Measurements from ENCODE around the gene PROCR. TPM values are rescaled to one million over a fixed set of nuclear protein-coding genes. Genes with fewer than 3 reads are reported as not detected.
A peak's percentile ranks its signal among the peaks of the same experiment; 100 is the strongest.
"Not testable (repeated sequence)": the region's sequence is repeated elsewhere in the genome, so short reads cannot be mapped to it uniquely, and the experiment has no call there.

The PROCR gene
- total RNA-seq, 1 experiment from 2014 or later, result 120 TPM

DNA sequence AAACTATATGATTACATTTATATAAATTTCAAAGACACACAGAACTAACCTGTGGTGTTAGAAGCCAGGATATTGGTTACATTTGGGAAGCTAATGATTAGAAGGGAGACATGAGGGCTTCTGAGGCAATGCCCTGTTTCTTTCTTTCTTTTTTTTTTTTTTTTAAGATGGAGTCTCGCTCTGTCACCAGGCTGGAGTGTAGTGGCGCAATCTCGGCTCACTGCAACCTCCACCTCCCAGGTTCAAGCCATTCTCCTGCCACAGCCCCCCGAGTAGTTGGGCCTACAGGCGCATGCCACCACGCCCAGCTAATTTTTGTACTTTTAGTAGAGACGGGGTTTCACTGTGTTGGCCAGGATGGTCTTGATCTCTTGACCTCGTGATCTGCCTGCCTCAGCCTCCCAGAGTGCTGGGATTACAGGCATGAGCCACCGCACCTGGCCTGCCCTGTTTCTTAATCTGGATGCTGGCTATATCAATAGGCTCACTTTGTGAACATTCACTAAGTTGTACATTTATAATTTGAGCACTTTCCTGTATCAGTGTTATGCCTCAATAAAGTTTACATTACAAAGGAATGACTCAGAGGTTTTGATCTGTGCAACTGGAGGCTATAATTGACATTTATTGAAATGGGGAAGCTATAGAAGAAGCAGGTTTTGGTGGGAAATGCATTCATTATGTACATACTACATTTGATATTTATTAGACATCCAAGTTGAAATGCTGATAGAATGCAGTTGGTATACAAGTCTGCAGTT, 21.3 kb downstream of the PROCR start:
- not testable (repeated sequence) for DNase-seq (ENCODE audit: low spot score)

DNA sequence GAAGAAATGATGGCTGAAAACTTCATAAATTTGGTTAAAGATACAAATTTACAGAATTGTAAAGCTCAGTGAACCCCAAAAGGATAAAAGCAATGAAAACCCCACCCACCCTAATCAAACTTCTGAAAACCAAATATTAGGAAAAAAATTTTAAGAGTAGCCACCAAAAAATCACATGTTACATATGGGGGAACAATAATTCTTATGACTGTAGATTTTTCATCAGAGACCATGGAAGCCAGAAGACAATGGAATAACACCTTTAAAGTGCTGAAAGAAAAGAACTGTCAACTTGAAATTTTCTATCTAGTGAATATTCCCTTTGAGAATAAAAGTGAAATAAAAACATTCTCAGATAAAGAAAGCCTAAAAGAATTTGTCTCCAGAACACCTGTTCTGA, 24.4 kb downstream of the PROCR start:
- no peak for DNase-seq (ENCODE audit: low spot score)

DNA sequence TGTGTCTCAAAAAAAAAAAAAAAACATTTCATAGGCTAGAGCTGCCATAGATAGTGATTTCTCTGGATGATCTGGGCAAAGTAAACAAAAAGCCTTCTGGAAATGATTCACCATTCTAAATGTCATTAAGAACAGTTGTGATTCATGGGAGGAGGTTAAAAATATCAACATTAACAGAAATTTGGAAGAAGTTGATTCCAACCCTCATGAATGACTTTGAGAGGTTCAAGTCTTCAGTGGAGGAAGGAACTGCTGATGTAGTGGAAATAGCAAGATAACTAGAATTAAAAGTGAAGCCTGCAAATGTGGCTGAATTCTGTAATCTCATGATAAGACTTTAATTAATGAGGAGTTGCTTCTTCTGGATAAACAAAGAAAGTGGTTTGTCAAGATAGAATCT, 27.9 kb downstream of the PROCR start:
- DNase-seq (ENCODE audit: low spot score), result no peak

DNA sequence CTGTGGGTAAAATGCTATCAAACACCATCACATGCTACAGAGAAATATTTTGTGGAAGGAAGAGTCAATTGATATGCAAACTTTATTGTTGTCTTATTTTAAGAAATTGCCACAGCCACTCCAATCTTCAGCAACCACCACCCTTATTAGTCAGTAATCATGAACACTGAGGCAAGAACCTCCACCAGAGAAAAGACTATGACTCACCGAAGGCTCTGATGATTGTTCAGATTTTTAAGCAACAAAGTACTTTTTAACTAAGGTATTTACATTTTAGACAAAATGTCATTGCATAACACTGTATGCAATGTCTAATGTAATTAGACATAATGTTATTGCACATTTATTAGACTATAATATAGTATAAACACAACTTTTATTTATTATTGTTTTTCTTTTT, 28.4 kb downstream of the PROCR start:
- peak; percentile 21 for DNase-seq (ENCODE audit: low spot score)

DNA sequence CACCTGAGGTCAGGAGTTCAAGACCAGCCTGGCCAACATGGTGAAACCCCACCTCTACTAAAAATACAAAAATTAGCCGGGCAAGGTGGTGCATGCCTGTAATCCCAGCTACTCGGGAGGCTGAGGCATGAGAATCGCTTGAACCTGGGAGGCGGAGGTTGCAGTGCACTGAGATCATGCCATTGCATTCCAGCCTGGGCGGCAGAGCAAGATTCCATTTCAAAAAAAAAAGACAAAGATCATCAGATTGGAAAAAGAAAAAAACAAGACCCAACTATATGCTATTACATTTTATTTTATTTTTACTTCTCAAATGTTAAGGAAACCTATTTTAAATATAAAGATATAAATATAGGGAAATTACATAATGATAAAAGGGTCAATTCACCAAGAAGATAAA, 29.6 kb downstream of the PROCR start:
- DNase-seq (ENCODE audit: low spot score), result not testable (repeated sequence)

DNA sequence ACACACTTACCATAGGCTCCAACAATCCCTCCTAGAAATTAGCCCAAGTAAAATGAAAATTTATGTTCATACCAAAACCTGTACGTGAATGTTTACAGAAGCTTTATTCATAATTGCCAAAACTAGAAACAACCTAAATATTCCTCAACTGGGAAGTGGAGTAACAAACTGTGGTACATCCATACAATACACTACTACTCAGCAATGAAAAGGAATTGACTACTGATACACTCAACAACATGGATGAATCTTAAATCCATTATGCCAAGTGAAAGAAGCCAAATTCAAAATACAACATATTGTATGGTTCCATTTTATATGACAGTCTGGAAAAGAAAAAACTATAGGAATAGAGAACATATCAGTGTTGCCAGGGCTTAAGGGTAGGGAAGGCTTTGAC, 34.9 kb downstream of the PROCR start:
- DNase-seq (ENCODE audit: low spot score), result no peak

DNA sequence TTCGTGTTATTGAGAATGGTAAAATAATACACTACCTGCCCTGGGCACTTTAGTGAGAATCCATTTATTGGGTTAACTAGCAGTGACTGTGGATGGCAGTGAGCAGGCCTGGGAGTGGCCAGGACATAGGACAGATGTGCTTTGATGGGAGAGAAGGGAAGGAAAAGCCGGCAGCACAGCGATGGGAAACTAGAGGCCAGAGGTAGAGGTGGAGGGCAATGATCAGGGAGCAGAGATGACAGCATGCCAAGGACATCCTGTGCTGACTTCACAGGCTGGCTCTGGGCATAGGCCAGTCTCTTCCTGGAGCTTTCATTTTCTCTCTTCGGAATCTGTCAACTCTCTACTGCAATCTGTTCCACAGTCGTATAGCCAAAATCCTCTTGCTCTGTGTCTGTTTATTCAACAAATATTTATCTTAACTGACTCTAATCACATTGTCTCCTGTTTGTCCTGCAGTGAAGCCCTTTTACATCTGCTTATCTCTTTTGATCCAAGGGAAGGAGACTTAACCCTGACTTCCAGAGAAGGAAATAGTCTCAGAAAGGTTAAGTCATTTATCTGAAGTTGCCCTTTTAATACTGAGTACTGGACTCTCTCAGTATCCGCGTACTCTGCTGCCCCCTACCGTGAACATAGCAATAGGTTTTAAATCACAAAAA, 36.2 kb downstream of the PROCR start:
- DNase-seq (ENCODE audit: low spot score), result peak; percentile 76

DNA sequence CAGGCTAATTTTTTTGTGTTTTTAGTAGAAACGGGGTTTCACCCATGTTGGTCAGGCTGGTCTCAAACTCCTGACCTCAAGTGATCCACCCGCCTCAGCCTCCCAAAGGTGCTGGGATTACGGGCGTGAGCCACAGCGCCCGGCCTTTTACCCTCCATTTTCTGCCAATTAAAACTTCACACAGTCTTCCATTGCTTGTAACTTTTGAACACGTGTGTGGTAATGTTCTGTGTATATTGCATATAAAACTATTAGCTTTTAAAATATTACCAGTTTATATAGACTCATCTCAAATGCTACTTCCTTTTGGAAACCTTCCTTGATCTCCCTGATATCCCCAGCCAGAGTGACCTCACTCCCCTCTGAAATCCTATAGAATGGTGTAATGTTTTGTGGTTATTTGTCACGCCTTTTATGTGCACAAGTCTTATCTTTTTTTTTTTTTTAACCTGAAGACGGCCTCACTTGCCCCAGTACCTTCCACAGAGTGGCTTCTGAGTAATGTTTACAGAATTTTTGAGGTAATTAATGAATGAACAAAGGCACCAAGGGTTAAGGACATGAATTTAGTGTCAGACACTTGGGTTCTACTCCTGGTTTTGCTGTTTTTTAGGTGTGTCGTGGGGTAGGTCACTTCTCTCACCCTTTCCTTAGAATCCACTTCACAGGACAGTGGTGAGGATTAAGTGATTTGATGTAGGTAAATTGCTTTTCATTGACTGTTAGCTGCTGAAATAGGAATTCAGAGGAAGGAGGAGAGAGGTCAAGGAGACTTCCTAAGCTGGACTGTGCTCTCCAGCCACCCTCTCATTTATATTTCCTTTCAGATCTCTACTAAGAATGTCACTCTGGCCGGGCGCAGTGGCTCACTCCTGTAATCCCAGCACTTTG, 43.4 kb downstream of the PROCR start:
- DNase-seq (ENCODE audit: low spot score), result peak; percentile 58

DNA sequence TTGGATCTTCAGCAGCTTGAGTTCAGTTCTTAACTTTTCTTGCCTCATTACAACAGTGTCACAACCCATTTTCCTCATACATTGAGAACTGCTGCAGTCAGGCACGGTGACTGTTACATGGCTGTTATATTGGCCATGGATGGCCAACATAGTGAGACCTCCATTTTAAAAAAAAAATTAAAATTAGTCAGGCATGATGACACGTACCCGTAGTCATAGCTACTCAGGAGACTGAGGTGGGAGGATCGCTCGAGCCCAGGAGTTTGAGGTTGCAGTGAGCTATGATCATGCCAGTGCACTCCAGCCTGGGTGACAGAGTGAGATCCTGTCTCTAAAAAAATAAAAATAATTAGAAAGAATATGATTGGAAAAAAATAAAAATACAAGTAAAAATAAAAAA, 44.7 kb downstream of the PROCR start:
- DNase-seq (ENCODE audit: low spot score), result no peak

DNA sequence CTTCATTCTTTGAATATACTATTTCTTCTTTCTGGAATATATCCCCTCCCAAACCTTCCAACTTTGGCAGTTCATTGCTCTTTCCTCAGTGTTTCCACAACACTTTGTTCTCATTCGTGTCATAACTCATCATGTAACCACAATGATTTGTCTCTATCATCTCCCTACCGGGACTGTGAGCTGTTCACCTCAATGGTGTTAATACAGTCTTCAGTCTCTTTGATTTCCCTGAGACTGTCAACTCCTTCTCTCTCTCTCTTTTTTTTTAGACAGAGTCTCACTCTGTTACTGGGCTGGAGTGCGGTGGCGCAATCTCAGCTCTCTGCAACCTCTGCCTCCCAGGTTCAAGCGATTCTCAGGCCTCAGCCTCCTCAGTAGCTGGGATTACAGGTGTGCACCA, 52.1 kb downstream of the PROCR start:
- no peak for DNase-seq (ENCODE audit: low spot score)

DNA sequence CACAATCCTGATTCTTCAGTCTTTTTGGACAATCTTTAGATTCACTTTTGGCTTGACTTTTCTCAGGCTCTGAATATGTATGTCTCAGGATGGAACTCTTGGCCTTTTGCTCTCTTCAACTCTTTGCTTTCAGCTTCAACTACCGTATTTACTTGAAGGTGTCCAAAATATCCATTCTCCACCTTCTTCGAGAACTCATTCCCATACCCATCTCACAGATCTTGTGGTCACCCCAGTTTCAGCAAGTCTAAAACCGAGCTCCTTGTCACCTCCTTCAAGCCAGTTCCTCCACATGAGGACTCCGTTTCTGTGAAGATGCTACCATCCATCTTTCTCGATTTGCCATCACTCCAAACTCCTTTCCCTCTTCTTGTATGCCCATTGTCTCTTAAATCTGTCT, 52.7 kb downstream of the PROCR start:
- no peak for DNase-seq (ENCODE audit: low spot score)

DNA sequence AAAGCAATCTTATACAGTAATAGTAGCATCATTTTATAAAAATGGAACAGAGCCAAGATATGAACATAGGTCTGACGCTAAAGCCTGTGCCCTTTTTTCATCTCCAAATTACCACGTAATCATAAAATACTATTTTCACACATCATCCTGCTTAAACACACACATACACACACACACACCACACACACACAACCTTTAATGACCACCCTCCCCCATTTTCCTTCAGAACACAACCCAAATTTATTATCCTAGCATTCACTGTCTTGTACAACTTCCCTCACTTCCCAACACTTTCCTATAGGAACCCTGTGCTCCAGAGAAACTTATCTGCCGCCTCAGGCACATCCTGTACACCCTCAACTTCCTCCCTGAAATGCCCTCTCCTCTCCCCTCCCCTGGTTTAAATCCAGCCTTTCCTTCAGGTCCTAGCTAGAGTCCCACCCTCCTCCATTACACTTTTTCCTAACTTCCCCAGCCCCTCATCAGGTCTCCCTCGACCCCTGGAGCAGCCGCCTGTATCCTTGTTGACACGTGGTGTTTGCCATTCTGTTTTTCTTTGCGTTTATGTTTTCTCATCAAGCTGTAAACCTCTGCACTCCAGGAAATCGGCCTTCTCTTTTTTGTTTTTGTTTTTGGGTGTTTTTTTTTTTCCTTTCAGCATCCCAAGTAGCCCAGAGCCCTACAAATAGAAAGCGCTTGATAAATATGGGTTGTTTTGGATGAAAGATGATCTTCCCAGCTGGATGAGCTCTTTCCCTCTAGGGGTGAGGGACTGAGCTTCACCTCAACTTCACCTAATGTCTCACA, 53.6 kb downstream of the PROCR start:
- DNase-seq (ENCODE audit: low spot score), result no peak

DNA sequence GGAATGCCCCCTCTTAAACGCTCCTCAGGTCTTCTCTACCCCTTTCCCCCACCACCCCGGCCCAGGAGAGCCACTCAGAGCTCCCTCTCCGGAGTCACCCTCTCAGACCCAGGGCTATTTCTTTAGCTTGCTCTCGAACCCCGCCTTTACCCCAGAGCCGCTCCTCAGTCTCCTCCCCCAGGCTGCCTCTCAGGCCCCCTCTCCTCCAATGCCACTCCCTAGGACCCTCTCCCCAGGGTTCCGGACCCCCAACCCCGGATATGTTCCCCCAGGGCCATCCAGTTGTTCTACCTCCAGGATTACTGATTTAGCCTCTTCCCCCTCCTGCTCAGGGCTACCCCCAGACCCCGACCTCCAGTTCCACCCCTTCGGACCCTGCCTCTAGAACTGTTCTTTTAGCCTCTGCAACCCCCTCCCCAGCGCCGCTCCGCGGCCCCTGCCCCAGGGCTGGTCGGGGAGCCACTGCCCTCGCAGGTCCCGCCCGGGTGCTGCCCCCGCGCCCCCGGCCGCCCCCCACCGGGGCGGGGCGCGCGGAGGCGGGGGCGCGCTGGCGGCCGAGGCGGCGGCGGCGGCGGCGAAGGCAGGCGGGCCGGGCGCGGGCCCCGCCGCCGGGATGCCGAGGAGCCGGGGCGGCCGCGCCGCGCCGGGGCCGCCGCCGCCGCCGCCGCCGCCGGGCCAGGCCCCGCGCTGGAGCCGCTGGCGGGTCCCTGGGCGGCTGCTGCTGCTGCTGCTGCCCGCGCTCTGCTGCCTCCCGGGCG, 54.4 kb downstream of the PROCR start, which contains the start of gene MMP24:
Gene MMP24 (plus strand): TSS at position 565 of the 758 bp plus-strand sequence. CDS start 49 bp downstream, at position 614.
- no peak for DNase-seq (ENCODE audit: low spot score)

Other genes with a start within 250 kb of the PROCR start
- 67.0 and 72.4 TPM in 2 replicates for gene GSS, start 216.3 kb upstream of the PROCR start, total RNA-seq (2014; rRNA removed; shearing (Covaris generic))
- 0.62 TPM in 1 of 2 replicates, not detected in the other for gene MYH7B, start 216.2 kb upstream of the PROCR start, total RNA-seq (2014; rRNA removed; shearing (Covaris generic))
- gene TRPC4AP, start 79.3 kb upstream of the PROCR start, total RNA-seq (2014; rRNA removed; shearing (Covaris generic)), result 27.5 and 38.0 TPM in 2 replicates
- 38.7 and 40.1 TPM in 2 replicates for gene EDEM2, start 24.7 kb upstream of the PROCR start, total RNA-seq (2014; rRNA removed; shearing (Covaris generic))
- gene MMP24, start 54.6 kb downstream of the PROCR start, total RNA-seq (2014; rRNA removed; shearing (Covaris generic)), result 0.33 and 0.68 TPM in 2 replicates
- gene MMP24OS, start 106.0 kb downstream of the PROCR start, total RNA-seq (2014; rRNA removed; shearing (Covaris generic)), result 4.0 and 10.4 TPM in 2 replicates
- 228 and 244 TPM in 2 replicates for gene EIF6, start 112.7 kb downstream of the PROCR start, total RNA-seq (2014; rRNA removed; shearing (Covaris generic))
- gene FAM83C, start 120.4 kb downstream of the PROCR start, total RNA-seq (2014; rRNA removed; shearing (Covaris generic)), result not detected in 2 replicates
- gene UQCC1, start 239.9 kb downstream of the PROCR start, total RNA-seq (2014; rRNA removed; shearing (Covaris generic)), result 19.0 and 22.2 TPM in 2 replicates

Measured in H4 (cell line).